Sigmoid colon (tissue), 7 donors: ENCODE data around the gene FSCN2. TPM values are rescaled to one million over a fixed set of nuclear protein-coding genes. Genes with fewer than 3 reads are reported as not detected.

Experiments used
- DNase-seq: peaks from one replicate; pipeline ENCODE4 v3.0.0-alpha.2; 2019
- H3K27ac ChIP-seq, 4 donors: fragments of 200-600 bp; sonication (generic); one replicate each; pipeline ENCODE4 v1.5.1; 2016 to 2019; ENCODE audit warnings: mild to moderate bottlenecking in 1 of 4
- H3K27me3 ChIP-seq, 3 donors: fragments of 200-600 bp; sonication (generic); one replicate each; pipeline ENCODE4 v1.5.1; 2019; ENCODE audit warnings: mild to moderate bottlenecking in 1 of 3
- H3K36me3 ChIP-seq, 4 donors: fragments of 200-600 bp; sonication (generic); one replicate each; pipeline ENCODE4 v1.5.1; 2016 to 2019
- H3K4me1 ChIP-seq, 4 donors: fragments of 200-600 bp; sonication (generic); one replicate each; pipeline ENCODE4 v1.5.1; 2017 to 2019
- H3K4me3 ChIP-seq, 4 donors: fragments of 200-600 bp; sonication (generic); one replicate each; pipeline ENCODE4 v1.5.1; 2017 to 2019; ENCODE audit warnings: mild to moderate bottlenecking in 2 of 4, moderate library complexity in 1 of 4
- H3K9me3 ChIP-seq, 4 donors: fragments of 200-600 bp in 3 of 4; sonication (generic) in 3 of 4; one replicate each; pipeline versions ENCODE4 v1.5.1 to v1.6.1; 2013 to 2019
- EP300 ChIP-seq, 4 donors: sonication (generic); formaldehyde crosslinking; IDR thresholded peaks; one replicate each; pipeline ENCODE4 v1.6.1; 2017; ENCODE audit warnings: antibody characterized with exemption in 4 of 4
- POLR2A ChIP-seq, 2 donors: fragments of 450-650 bp; IDR thresholded peaks; one replicate each; pipeline ENCODE4 v1.6.1; 2016; ENCODE audit warnings: antibody characterized with exemption in 2 of 2, mild to moderate bottlenecking in 2 of 2, moderate library complexity in 2 of 2
- POLR2AphosphoS5 ChIP-seq, 4 donors: sonication (generic); formaldehyde crosslinking; IDR thresholded peaks; one replicate each; pipeline ENCODE4 v1.6.1; 2017; ENCODE audit warnings: antibody characterized with exemption in 4 of 4
- WGBS, 2 donors: extraction: QIAGEN DNeasy Blood & Tissue Kit; methylation state at CpG; one replicate each; pipeline ENCODE4 v1.1.7; 2013; 5-methylcytosine and 5-hydroxymethylcytosine counted together
- intact Hi-C: fragments of 100-400 bp; cut with DNase I; formaldehyde crosslinking; loops from one replicate; pipeline ENCODE4 v1.15.1; 2023
- polyA plus RNA-seq, 3 donors: library from polyadenylated mRNA; stranded (reverse); fragments of 200-250 nt; gene quantifications; one replicate each; pipeline ENCODE4 v1.2.3, GENCODE V29; 2013
- total RNA-seq, 4 donors: library from RNA; depleted of rRNA; stranded (reverse); fragments of >200 nt; gene quantifications; one replicate each; pipeline ENCODE4 v1.1.0, GENCODE V29; 2016
- TF ChIP-seq, protein P1 (sequence below), 4 experiments: fragments of 450-650 bp in 3 of 4; fragments of 200-600 bp in 1 of 4; IDR thresholded peaks; one replicate each; pipeline ENCODE4 v1.5.1; 2016 to 2019; ENCODE audit warnings: antibody characterized with exemption in 4 of 4, mild to moderate bottlenecking in 3 of 4, moderate library complexity in 2 of 4
- donor health status: healthy with polysubstance abuse.
- donor health status: Bipolar disorder and iron deficiency.
- donor health status: healthy.

The FSCN2 gene
- total and polyA plus RNA-seq, 7 donors = 0.33 to 2.3 (median 1.0) TPM; not detected in 3

DNA sequence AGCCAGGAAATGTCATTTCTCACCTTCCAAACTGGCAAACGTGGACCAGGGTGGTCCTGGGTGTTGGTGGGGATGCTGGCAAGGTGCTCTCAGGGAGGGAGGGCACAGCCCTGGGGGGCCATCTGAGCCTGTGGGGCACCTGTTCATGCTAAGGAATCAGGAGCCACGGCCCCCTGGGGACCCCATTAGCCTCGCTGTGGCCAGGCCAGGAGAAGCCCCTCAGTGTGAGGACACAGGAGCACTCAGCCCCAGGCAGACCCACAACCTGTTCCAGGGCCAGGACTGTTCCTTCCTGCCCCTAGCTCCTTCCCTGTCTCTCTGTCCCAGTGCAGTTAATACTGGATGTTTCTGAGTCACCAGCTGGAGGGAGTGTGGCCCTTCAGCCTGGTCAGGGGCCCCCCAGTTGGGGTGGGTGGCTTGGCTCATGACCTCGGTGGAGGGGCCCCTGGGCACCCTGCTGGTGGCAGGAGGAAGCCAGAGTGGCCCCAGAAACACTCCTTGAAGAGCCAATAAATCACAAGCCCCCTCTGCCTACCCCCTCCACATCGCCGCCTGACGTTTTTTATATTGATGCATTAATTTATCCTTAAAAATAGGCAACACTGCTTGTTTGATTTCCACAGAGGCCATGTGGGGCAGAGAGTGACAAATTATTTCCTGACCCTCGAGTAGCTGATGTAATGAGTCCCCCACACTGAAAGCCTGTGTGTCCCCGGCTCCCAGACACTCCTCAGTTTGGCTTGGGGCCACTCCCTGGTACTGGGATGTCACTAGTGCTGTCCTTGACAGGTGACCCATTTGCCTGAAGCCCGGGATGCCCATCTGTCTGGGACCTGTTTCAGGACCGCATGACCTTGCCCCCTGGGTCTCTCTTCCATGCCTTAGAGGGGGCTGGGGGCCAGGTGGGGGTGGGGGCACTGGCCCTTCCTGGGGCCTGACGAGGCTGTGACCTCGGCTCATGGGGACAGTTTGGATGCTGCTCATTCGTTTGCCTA, 37.9 kb upstream of the FSCN2 start:
- Histone ChIP-seq H3K36me3 (no peaks in the 10 kb centered on the region), H3K9me3 (no peaks in the 10 kb centered on the region), H3K4me3 (no peak overlapping the region), H3K27me3 (peaks cover 0 to 10% (median 4%) of the 10 kb centered on the region in 3 donors), H3K4me1 (peaks cover 0 to 20% (median 16%) of the 10 kb centered on the region in 4 donors), H3K27ac (no peak overlapping the region)
- intact Hi-C loops = no loop called here
- 58 to 65% methylated on average over 14 of the region's 14 CpGs for WGBS, 2 donors
- no peak for DNase-seq
- TF ChIP-seq POLR2A (IDR thresholded peaks at IDR 0.05) (no peak), POLR2AphosphoS5 (IDR thresholded peaks at IDR 0.05) (no peak), EP300 (IDR thresholded peaks at IDR 0.05) (no peak)
- TF ChIP-seq, protein P1, sequence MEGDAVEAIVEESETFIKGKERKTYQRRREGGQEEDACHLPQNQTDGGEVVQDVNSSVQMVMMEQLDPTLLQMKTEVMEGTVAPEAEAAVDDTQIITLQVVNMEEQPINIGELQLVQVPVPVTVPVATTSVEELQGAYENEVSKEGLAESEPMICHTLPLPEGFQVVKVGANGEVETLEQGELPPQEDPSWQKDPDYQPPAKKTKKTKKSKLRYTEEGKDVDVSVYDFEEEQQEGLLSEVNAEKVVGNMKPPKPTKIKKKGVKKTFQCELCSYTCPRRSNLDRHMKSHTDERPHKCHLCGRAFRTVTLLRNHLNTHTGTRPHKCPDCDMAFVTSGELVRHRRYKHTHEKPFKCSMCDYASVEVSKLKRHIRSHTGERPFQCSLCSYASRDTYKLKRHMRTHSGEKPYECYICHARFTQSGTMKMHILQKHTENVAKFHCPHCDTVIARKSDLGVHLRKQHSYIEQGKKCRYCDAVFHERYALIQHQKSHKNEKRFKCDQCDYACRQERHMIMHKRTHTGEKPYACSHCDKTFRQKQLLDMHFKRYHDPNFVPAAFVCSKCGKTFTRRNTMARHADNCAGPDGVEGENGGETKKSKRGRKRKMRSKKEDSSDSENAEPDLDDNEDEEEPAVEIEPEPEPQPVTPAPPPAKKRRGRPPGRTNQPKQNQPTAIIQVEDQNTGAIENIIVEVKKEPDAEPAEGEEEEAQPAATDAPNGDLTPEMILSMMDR (IDR thresholded peaks at IDR 0.05) = no peak

DNA sequence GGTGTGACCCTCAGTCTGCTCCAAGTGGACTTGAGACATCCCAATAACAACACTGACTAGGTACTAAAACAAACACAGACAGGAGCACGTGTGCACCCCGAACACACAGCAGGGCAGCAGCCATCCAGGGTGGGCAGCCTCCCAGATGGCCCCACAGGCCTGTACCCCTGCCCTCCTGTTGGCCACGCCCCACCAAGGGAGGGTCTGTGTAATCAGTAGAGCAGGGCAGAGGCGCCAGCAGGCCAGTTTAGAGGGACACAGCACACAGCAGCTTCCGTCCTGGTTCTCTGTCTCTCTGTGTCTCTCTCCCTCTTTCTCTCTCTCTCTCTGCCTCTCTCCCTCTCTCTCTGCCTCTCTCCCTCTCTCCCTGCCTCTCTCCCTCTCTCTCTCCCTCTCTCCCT, 37.0 kb upstream of the FSCN2 start:
- Histone ChIP-seq H3K27ac (no peak overlapping the region), H3K9me3 (no peaks in the 10 kb centered on the region), H3K4me3 (no peak overlapping the region), H3K36me3 (no peaks in the 10 kb centered on the region), H3K27me3 (peaks cover 0 to 10% (median 4%) of the 10 kb centered on the region in 3 donors), H3K4me1 (peaks cover 0 to 20% (median 16%) of the 10 kb centered on the region in 4 donors)
- TF ChIP-seq, protein P1 (IDR thresholded peaks at IDR 0.05) = no peak
- TF ChIP-seq EP300 (IDR thresholded peaks at IDR 0.05) (no peak), POLR2AphosphoS5 (IDR thresholded peaks at IDR 0.05) (no peak), POLR2A (IDR thresholded peaks at IDR 0.05) (no peak)
- no peak for DNase-seq
- 16 to 54% methylated on average over 5 of the region's 5 CpGs for WGBS, 2 donors
- intact Hi-C loops = no loop called here

DNA sequence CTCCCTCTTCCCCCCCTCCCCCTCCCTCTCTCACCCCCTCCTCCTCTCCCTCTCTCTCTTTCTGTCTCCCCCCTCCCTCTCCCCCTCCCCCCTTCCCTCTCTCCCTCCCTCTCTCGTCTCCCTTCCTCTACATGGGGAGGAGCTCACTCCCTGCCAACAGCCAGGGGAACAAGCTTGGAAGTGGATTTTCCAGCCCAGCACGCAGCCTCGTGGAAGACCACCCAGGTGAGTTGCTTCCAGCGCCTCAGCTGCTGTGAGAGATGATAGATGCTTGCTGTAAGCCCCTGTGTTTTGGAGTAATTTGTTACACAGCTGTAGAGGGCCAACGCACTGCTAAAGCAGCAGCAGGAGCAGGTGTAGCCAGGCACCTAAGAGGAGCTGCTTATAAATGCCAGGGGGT, 36.4 kb upstream of the FSCN2 start:
- H3K4me3 ChIP-seq = no peak overlapping the region
- no peak for DNase-seq
- H3K27ac ChIP-seq = no peak overlapping the region
- no peak for TF ChIP-seq POLR2AphosphoS5 (IDR thresholded peaks at IDR 0.05)
- no peak for TF ChIP-seq POLR2A (IDR thresholded peaks at IDR 0.05)
- TF ChIP-seq, protein P1 (IDR thresholded peaks at IDR 0.05) = no peak
- no peak for TF ChIP-seq EP300 (IDR thresholded peaks at IDR 0.05)
- WGBS, 2 donors = 16 to 34% methylated on average over 5 of the region's 5 CpGs
- peaks cover 0 to 10% (median 4%) of the 10 kb centered on the region in 3 donors for H3K27me3 ChIP-seq
- H3K36me3 ChIP-seq = no peaks in the 10 kb centered on the region
- peaks cover 0 to 20% (median 16%) of the 10 kb centered on the region in 4 donors for H3K4me1 ChIP-seq
- no peaks in the 10 kb centered on the region for H3K9me3 ChIP-seq
- intact Hi-C loops = no loop called here

DNA sequence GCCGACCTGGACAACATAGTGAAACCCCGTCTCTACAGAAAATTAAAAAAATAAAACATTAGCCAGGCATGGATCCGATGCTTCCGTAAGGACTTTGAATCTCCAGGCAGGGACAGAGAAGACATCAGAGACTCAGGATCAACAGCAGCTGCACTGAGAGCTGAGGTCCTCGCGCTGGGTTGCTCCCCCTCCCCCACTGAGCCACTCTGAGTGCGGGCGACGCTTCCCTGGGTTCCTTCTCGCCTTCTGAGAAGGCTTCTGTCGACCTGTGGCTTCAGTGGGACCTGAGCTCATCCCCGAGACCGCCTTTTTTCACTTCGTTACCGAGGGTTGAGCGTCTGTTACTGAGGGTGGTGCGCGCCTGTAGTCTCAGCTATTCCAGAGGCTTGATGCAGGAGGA, 36.0 kb upstream of the FSCN2 start:
- Histone ChIP-seq H3K4me3 (no peak overlapping the region), H3K9me3 (no peaks in the 10 kb centered on the region), H3K4me1 (peaks cover 0 to 18% (median 16%) of the 10 kb centered on the region in 4 donors), H3K27me3 (peaks cover 0 to 10% (median 4%) of the 10 kb centered on the region in 3 donors), H3K36me3 (no peaks in the 10 kb centered on the region), H3K27ac (no peak overlapping the region)
- intact Hi-C loops = no loop called here
- no peak for DNase-seq
- TF ChIP-seq POLR2AphosphoS5 (IDR thresholded peaks at IDR 0.05) = no peak
- TF ChIP-seq POLR2A (IDR thresholded peaks at IDR 0.05) = no peak
- TF ChIP-seq, protein P1 (IDR thresholded peaks at IDR 0.05) = no peak
- no peak for TF ChIP-seq EP300 (IDR thresholded peaks at IDR 0.05)
- WGBS, 2 donors = 53 to 67% methylated on average over 18 of the region's 18 CpGs
